ENCODE results near the gene C4A. TPM values are rescaled to one million over a fixed set of nuclear protein-coding genes. Genes with fewer than 3 reads are reported as not detected.

Gene C4A
- total RNA-seq, 6 donors from 2014 or later, result 89.8 to 217 (median 139) TPM

GRCh38 chr6:31949926-31950548 is 31.8 kb upstream of the C4A start:
- ATAC-seq (ENCODE audit: low FRiP score in 2 of 2), result no peak
- no peak for DNase-seq
- WGBS, 2 donors, result 92 to 93% methylated on average over 7 of the region's 7 CpGs
- peaks cover 14 to 23% (median 18%) of the 10 kb centered on the region in 4 donors for H3K4me1 ChIP-seq
- peaks cover 10 to 53% (median 45%) of the 10 kb centered on the region in 4 donors for H3K36me3 ChIP-seq
- no peak overlapping the region for H3K4me3 ChIP-seq
- peak overlapping the region in 1 of 4 donors; percentile 7 for H3K27ac ChIP-seq
- TF ChIP-seq CTCF (IDR thresholded peaks at IDR 0.05), result no peak
- no peak for TF ChIP-seq POLR2AphosphoS5 (IDR thresholded peaks at IDR 0.05)
- no peak for TF ChIP-seq POLR2A (IDR thresholded peaks at IDR 0.05)
- TF ChIP-seq EP300 (IDR thresholded peaks at IDR 0.05), result no peak
- H3K27me3 ChIP-seq, result no peaks in the 10 kb centered on the region
- H3K9me3 ChIP-seq, result no peaks in the 10 kb centered on the region

- Histone ChIP-seq H3K27me3 (no peaks in the 10 kb centered on the region), H3K4me3 (no peak overlapping the region), H3K9me3 (no peaks in the 10 kb centered on the region), H3K27ac (peak overlapping the region in 3 of 4 donors; percentile 22 to 64 (median 49)), H3K4me1 (peaks cover 0 to 4% (median 1%) of the 10 kb centered on the region in 4 donors), H3K36me3 (peaks cover 21 to 76% (median 60%) of the 10 kb centered on the region in 4 donors)
- ATAC-seq (ENCODE audit: low FRiP score in 2 of 2) (peak; percentile 67 to 77), DNase-seq (peak in 1 of 2 donors; percentile 64)
- WGBS, 2 donors, result 57 to 58% methylated on average over 5 of the region's 5 CpGs
- TF ChIP-seq CTCF (IDR thresholded peaks at IDR 0.05), result peak; percentile 62 to 71 (median 68)
- TF ChIP-seq POLR2AphosphoS5 (IDR thresholded peaks at IDR 0.05), result no peak
Measured at GRCh38 chr6:31952140-31952805, 29.6 kb upstream of the C4A start.

GRCh38 chr6:31952890-31953289 is 29.0 kb upstream of the C4A start:
- Histone ChIP-seq H3K27me3 (no peaks in the 10 kb centered on the region), H3K4me1 (peaks cover 2 to 7% (median 7%) of the 10 kb centered on the region in 4 donors), H3K9me3 (no peaks in the 10 kb centered on the region), H3K4me3 (no peak overlapping the region), H3K36me3 (peaks cover 21 to 76% (median 59%) of the 10 kb centered on the region in 4 donors), H3K27ac (peak overlapping the region in 2 of 4 donors; percentile 49 to 64)
- 75 to 80% methylated on average over 5 of the region's 5 CpGs for WGBS, 2 donors
- DNase-seq, result no peak
- TF ChIP-seq POLR2A (IDR thresholded peaks at IDR 0.05), result no peak
- no peak for TF ChIP-seq POLR2AphosphoS5 (IDR thresholded peaks at IDR 0.05)
- no peak for TF ChIP-seq EP300 (IDR thresholded peaks at IDR 0.05)
- TF ChIP-seq CTCF (IDR thresholded peaks at IDR 0.05), result no peak
- no peak for ATAC-seq (ENCODE audit: low FRiP score in 2 of 2)

- Histone ChIP-seq H3K27ac (no peak overlapping the region), H3K9me3 (no peaks in the 10 kb centered on the region), H3K27me3 (no peaks in the 10 kb centered on the region), H3K4me1 (peaks cover 10 to 17% (median 14%) of the 10 kb centered on the region in 4 donors), H3K36me3 (peaks cover 21 to 76% (median 57%) of the 10 kb centered on the region in 4 donors), H3K4me3 (no peak overlapping the region)
- peak in 1 of 2 donors; percentile 73 for DNase-seq
- ATAC-seq (ENCODE audit: low FRiP score in 2 of 2), result no peak
- TF ChIP-seq POLR2AphosphoS5 (IDR thresholded peaks at IDR 0.05) (no peak), CTCF (IDR thresholded peaks at IDR 0.05) (no peak)
- 95 to 97% methylated on average over 28 of the region's 28 CpGs for WGBS, 2 donors
Measured at GRCh38 chr6:31954511-31954910, 27.3 kb upstream of the C4A start.
